ENCODE measurements around the gene FAM72C. TPM values are rescaled to one million over a fixed set of nuclear protein-coding genes. Genes with fewer than 3 reads are reported as not detected.
"Not testable (repeated sequence)": the region's sequence is repeated elsewhere in the genome, so short reads cannot be mapped to it uniquely, and the experiment has no call there.

The FAM72C gene
- total and polyA plus RNA-seq, 2 of the 4 experiments (the other 2 are of a cell fraction), result 0.72 to 1.8 TPM

GRCh38 chr1:143989427-143989712 lies 17.6 kb upstream of the FAM72C start:
- H3K4ac ChIP-seq (ENCODE audit: low read depth, low read length); H2BK5ac ChIP-seq (ENCODE audit: low read depth, low read length, poor library complexity, severe bottlenecking); H3K56ac ChIP-seq (ENCODE audit: extremely low read depth, insufficient read depth, low read length); H3K9ac ChIP-seq (ENCODE audit: low read depth, low read length); H3K4me2 ChIP-seq (ENCODE audit: low read depth, low read length); H3K9me3 ChIP-seq (ENCODE audit: control insufficient read depth, insufficient read depth, low read length); dilution Hi-C loops (cut with HindIII; ENCODE audit: low sequenced_read_pairs, unreplicated experiment); H3K4me1 ChIP-seq (ENCODE audit: control insufficient read depth, insufficient read depth, low read length); H4K5ac ChIP-seq (ENCODE audit: low read depth, low read length); H2AFZ ChIP-seq (replicated peaks; ENCODE audit: low read length, poor library complexity); H2BK20ac ChIP-seq (ENCODE audit: low read depth, low read length); CTCF ChIA-PET; H2AK5ac ChIP-seq (ENCODE audit: low read depth, low read length); H3K27me3 ChIP-seq (ENCODE audit: control insufficient read depth, insufficient read depth, low read length); H2BK15ac ChIP-seq (ENCODE audit: low read depth, low read length); H3K9me1 ChIP-seq (ENCODE audit: insufficient read depth, low read length); H3K79me1 ChIP-seq (ENCODE audit: low read depth in 1 of 2, low read length in 2 of 2); H3K23ac ChIP-seq (ENCODE audit: low read depth, low read length); H3K27ac ChIP-seq (ENCODE audit: insufficient read depth, low read length); H2BK120ac ChIP-seq (ENCODE audit: low read depth, low read length); DNase-seq; in situ Hi-C loops (cut with MboI; ENCODE audit: low sequenced_read_pairs); H3K14ac ChIP-seq (replicated peaks; ENCODE audit: low read depth, low read length); H4K8ac ChIP-seq (ENCODE audit: low read depth in 2 of 2, low read length in 2 of 2); ATAC-seq (ENCODE audit: low read depth); H3K4me3 ChIP-seq (ENCODE audit: insufficient read depth, low read depth, low read length); intact Hi-C loops (cut with micrococcal nuclease); H3K18ac ChIP-seq (ENCODE audit: low read depth, low read length); H2AK9ac ChIP-seq (replicated peaks; ENCODE audit: low read depth, low read length, poor library complexity); H4K91ac ChIP-seq (ENCODE audit: insufficient read depth, low read depth, low read length); H4K20me1 ChIP-seq (ENCODE audit: insufficient read depth, low read length); BruUV-seq (replicated peaks); POLR2A ChIA-PET (ENCODE audit: unreplicated experiment); H3K36me3 ChIP-seq (ENCODE audit: control insufficient read depth, insufficient read depth, low read length): not testable (repeated sequence)
- WGBS, 2 experiments (ENCODE audit: extremely low coverage in 2 of 2, insufficient read length in 1 of 2), result no CpG with 5 or more reads among the region's 4 CpGs

- H3K27me3 ChIP-seq (ENCODE audit: control insufficient read depth, insufficient read depth, low read length); in situ Hi-C loops (cut with MboI; ENCODE audit: low sequenced_read_pairs); H4K5ac ChIP-seq (ENCODE audit: low read depth, low read length); H2AK5ac ChIP-seq (ENCODE audit: low read depth, low read length); H4K20me1 ChIP-seq (ENCODE audit: insufficient read depth, low read length); H2BK120ac ChIP-seq (ENCODE audit: low read depth, low read length); H3K4me2 ChIP-seq (ENCODE audit: low read depth, low read length); H3K4me1 ChIP-seq (ENCODE audit: control insufficient read depth, insufficient read depth, low read length); DNase-seq; CTCF ChIA-PET; H4K8ac ChIP-seq (ENCODE audit: low read depth in 2 of 2, low read length in 2 of 2); intact Hi-C loops (cut with micrococcal nuclease); dilution Hi-C loops (cut with HindIII; ENCODE audit: low sequenced_read_pairs, unreplicated experiment); BruUV-seq (replicated peaks); H3K4ac ChIP-seq (ENCODE audit: low read depth, low read length); H2BK15ac ChIP-seq (ENCODE audit: low read depth, low read length); H4K91ac ChIP-seq (ENCODE audit: insufficient read depth, low read depth, low read length); H2AFZ ChIP-seq (replicated peaks; ENCODE audit: low read length, poor library complexity); H3K9me3 ChIP-seq (ENCODE audit: control insufficient read depth, insufficient read depth, low read length); H3K56ac ChIP-seq (ENCODE audit: extremely low read depth, insufficient read depth, low read length); H2BK20ac ChIP-seq (ENCODE audit: low read depth, low read length); POLR2A ChIA-PET (ENCODE audit: unreplicated experiment); H3K9ac ChIP-seq (ENCODE audit: low read depth, low read length); H2BK5ac ChIP-seq (ENCODE audit: low read depth, low read length, poor library complexity, severe bottlenecking); H3K23ac ChIP-seq (ENCODE audit: low read depth, low read length); H3K79me1 ChIP-seq (ENCODE audit: low read depth in 1 of 2, low read length in 2 of 2); H3K18ac ChIP-seq (ENCODE audit: low read depth, low read length); H3K14ac ChIP-seq (replicated peaks; ENCODE audit: low read depth, low read length); H3K9me1 ChIP-seq (ENCODE audit: insufficient read depth, low read length); H3K4me3 ChIP-seq (ENCODE audit: insufficient read depth, low read depth, low read length); H2AK9ac ChIP-seq (replicated peaks; ENCODE audit: low read depth, low read length, poor library complexity); H3K27ac ChIP-seq (ENCODE audit: insufficient read depth, low read length); H3K36me3 ChIP-seq (ENCODE audit: control insufficient read depth, insufficient read depth, low read length): not testable (repeated sequence)
- ATAC-seq (ENCODE audit: low read depth), result peak; percentile 68
- WGBS, 2 experiments (ENCODE audit: extremely low coverage in 2 of 2, insufficient read length in 1 of 2), result no CpG with 5 or more reads among the region's 10 CpGs
Measured at GRCh38 chr1:143988602-143989426, 17.0 kb upstream of the FAM72C start.
